HEK293 (cell line): Measurements from ENCODE around the gene TTLL4.
A peak's percentile ranks its signal among the peaks of the same experiment; 100 is the strongest.

Experiments
- EGR2 ChIP-seq: fragments of 450-650 bp; formaldehyde crosslinking; IDR thresholded peaks from 2 replicates; pipeline ENCODE4 v1.5.1; 2016; ENCODE audit warnings: low read depth, missing biosample characterization, missing genetic modification characterization
- KLF16 ChIP-seq: fragments of 450-650 bp; formaldehyde crosslinking; IDR thresholded peaks from 2 replicates; pipeline ENCODE4 v1.5.1; 2017; ENCODE audit warnings: missing biosample characterization, missing genetic modification characterization
- MZF1 ChIP-seq: fragments of 450-650 bp; formaldehyde crosslinking; IDR thresholded peaks from 2 replicates; pipeline ENCODE4 v1.5.1; 2017; ENCODE audit warnings: missing biosample characterization, missing genetic modification characterization, borderline replicate concordance
- SETDB1 ChIP-seq: IDR thresholded peaks from one replicate; pipeline ENCODE4 v1.6.1; 2017; ENCODE audit warnings: mild to moderate bottlenecking, low read length, moderate library complexity, mixed read lengths; ENCODE audit not compliant: insufficient read length
- SP2 ChIP-seq: fragments of 450-650 bp; formaldehyde crosslinking; IDR thresholded peaks from 2 replicates; pipeline ENCODE4 v1.5.1; 2016; ENCODE audit warnings: missing biosample characterization, missing genetic modification characterization
- YY2 ChIP-seq: fragments of 450-650 bp; formaldehyde crosslinking; IDR thresholded peaks from 2 replicates; pipeline ENCODE4 v1.5.1; 2016; ENCODE audit warnings: missing biosample characterization, missing genetic modification characterization
- ZFP37 ChIP-seq: fragments of 450-650 bp; formaldehyde crosslinking; IDR thresholded peaks from 2 replicates; pipeline ENCODE4 v1.5.1; 2016; ENCODE audit warnings: missing biosample characterization, missing genetic modification characterization
- ZNF132 ChIP-seq: fragments of 450-650 bp; formaldehyde crosslinking; IDR thresholded peaks from 2 replicates; pipeline ENCODE4 v1.5.1; 2017; ENCODE audit warnings: missing biosample characterization, missing genetic modification characterization, borderline replicate concordance
- ZNF16 ChIP-seq: fragments of 450-650 bp; formaldehyde crosslinking; IDR thresholded peaks from 2 replicates; pipeline ENCODE4 v1.5.1; 2016; ENCODE audit warnings: low read depth, missing biosample characterization, missing genetic modification characterization
- ZNF239 ChIP-seq: fragments of 450-650 bp; formaldehyde crosslinking; IDR thresholded peaks from 2 replicates; pipeline ENCODE4 v1.5.1; 2016; ENCODE audit warnings: missing biosample characterization, missing genetic modification characterization
- ZNF274 ChIP-seq, 2 experiments: fragments of 200-500 bp in 1 of 2; fragments of 450-650 bp in 1 of 2; sonication (Bioruptor generic) in 1 of 2; formaldehyde crosslinking in 1 of 2; IDR thresholded peaks; 2 replicates each; pipeline versions ENCODE4 v1.5.1 to v1.6.1; 2014 to 2016; ENCODE audit warnings: borderline replicate concordance in 1 of 2, inconsistent platforms in 1 of 2, low read length in 1 of 2, missing biosample characterization in 1 of 2, missing genetic modification characterization in 1 of 2
- ZNF292 ChIP-seq: fragments of 450-650 bp; formaldehyde crosslinking; IDR thresholded peaks from 2 replicates; pipeline ENCODE4 v1.5.1; 2016; ENCODE audit warnings: low read depth, missing biosample characterization, missing genetic modification characterization, borderline replicate concordance
- ZNF324 ChIP-seq: fragments of 450-650 bp; formaldehyde crosslinking; IDR thresholded peaks from 2 replicates; pipeline ENCODE4 v1.5.1; 2016; ENCODE audit warnings: missing biosample characterization, missing genetic modification characterization
- ZNF529 ChIP-seq: fragments of 450-650 bp; formaldehyde crosslinking; IDR thresholded peaks from 2 replicates; pipeline ENCODE4 v1.5.1; 2017; ENCODE audit warnings: missing genetic modification characterization, missing biosample characterization; ENCODE audit not compliant: insufficient replicate concordance
- ZNF530 ChIP-seq: fragments of 450-650 bp; formaldehyde crosslinking; IDR thresholded peaks from 2 replicates; pipeline ENCODE4 v1.5.1; 2016; ENCODE audit warnings: low read depth, missing biosample characterization, missing genetic modification characterization
- ZNF560 ChIP-seq: fragments of 450-650 bp; formaldehyde crosslinking; IDR thresholded peaks from 2 replicates; pipeline ENCODE4 v1.5.1; 2017; ENCODE audit warnings: missing biosample characterization, missing genetic modification characterization, borderline replicate concordance
- ZNF596 ChIP-seq: fragments of 450-650 bp; IDR thresholded peaks from 2 replicates; pipeline ENCODE4 v1.5.0; 2018; ENCODE audit warnings: missing biosample characterization, mild to moderate bottlenecking, missing genetic modification characterization, moderate library complexity
- ZNF621 ChIP-seq: fragments of 450-650 bp; formaldehyde crosslinking; IDR thresholded peaks from 2 replicates; pipeline ENCODE4 v1.5.1; 2017; ENCODE audit warnings: missing biosample characterization, missing genetic modification characterization
- ZNF747 ChIP-seq: fragments of 450-650 bp; formaldehyde crosslinking; IDR thresholded peaks from 2 replicates; pipeline ENCODE4 v1.5.1; 2016; ENCODE audit warnings: missing biosample characterization, missing genetic modification characterization
- ZNF777 ChIP-seq: fragments of 450-650 bp; formaldehyde crosslinking; IDR thresholded peaks from 2 replicates; pipeline ENCODE4 v1.5.1; 2017; ENCODE audit warnings: missing biosample characterization, missing genetic modification characterization, borderline replicate concordance
- ZNF830 ChIP-seq: fragments of 450-650 bp; IDR thresholded peaks from 2 replicates; pipeline ENCODE4 v1.5.0; 2018; ENCODE audit warnings: missing biosample characterization, missing genetic modification characterization, low read depth, mild to moderate bottlenecking, moderate library complexity
- ZSCAN30 ChIP-seq: fragments of 450-650 bp; IDR thresholded peaks from 2 replicates; pipeline ENCODE4 v1.5.1; 2018; ENCODE audit warnings: missing biosample characterization, mild to moderate bottlenecking, missing genetic modification characterization, moderate library complexity
- TF ChIP-seq, protein P1 (sequence below): fragments of 450-650 bp; formaldehyde crosslinking; IDR thresholded peaks from 2 replicates; pipeline ENCODE4 v1.5.1; 2016; ENCODE audit warnings: missing biosample characterization, missing genetic modification characterization
- TF ChIP-seq, protein P2 (sequence below): fragments of 450-650 bp; formaldehyde crosslinking; IDR thresholded peaks from 2 replicates; pipeline ENCODE4 v1.5.1; 2016; ENCODE audit warnings: missing biosample characterization, missing genetic modification characterization
- TF ChIP-seq, protein P3 (sequence below): fragments of 450-650 bp; formaldehyde crosslinking; conservative IDR thresholded peaks from 2 replicates; pipeline ENCODE4 v1.5.1; 2016; ENCODE audit warnings: low read depth, missing biosample characterization, missing genetic modification characterization
- TF ChIP-seq, protein P4 (sequence below): fragments of 450-650 bp; formaldehyde crosslinking; IDR thresholded peaks from 2 replicates; pipeline ENCODE4 v1.5.1; 2016; ENCODE audit warnings: missing biosample characterization, missing genetic modification characterization
- TF ChIP-seq, protein P5 (sequence below): fragments of 450-650 bp; formaldehyde crosslinking; IDR thresholded peaks from 2 replicates; pipeline ENCODE4 v1.5.1; 2016; ENCODE audit warnings: missing biosample characterization, missing genetic modification characterization

Gene TTLL4

DNA sequence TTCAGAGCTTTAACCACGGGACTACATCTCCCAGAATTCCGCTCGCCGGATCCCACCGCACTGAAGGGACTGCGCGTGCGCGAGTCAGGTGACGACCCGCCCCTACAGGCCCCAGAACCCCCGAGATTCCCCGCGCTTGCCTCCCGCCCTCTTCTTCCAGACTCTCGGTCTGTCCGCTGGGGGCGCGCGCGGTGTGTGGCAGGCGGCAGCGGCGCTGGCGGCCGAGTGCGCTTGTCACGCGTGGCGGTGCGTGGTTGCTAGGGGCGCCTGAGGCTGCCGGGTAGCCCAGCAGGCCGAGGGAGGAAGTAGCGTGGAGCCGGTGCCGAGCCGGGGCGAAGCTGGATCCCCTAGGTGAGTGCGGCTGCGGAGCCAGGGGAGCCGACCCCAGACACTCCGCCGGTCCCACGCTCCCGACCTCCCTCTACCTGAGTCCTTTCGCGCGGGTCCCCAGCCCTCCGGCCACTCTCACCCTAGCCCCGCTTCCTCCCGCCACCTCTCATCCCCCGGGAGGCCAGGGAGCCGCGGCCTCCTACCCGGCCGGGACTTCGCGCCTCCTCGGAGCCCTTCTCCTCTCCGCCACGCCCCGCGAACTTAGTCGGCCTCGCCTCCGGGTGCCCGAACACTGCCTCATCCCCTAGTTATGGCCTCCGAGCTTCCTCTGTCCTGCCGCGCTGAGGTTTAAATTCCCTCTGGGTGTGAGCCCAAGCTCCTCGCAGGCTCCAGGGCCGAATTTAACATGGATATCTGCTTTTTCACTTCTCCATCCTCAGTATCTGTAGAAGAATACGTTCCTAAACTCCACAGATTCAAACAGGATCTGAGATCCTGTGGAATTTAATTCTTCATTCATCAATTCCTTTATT, at the start of gene TTLL4 (continued):
- peak; percentile 68; the same call in 1 of the 2 replicates for TF ChIP-seq ZNF324 (tag by site-specific recombination)
- TF ChIP-seq ZNF596: no peak
- TF ChIP-seq KLF16 (tag by site-specific recombination): peak; percentile 67
- TF ChIP-seq, protein P1, sequence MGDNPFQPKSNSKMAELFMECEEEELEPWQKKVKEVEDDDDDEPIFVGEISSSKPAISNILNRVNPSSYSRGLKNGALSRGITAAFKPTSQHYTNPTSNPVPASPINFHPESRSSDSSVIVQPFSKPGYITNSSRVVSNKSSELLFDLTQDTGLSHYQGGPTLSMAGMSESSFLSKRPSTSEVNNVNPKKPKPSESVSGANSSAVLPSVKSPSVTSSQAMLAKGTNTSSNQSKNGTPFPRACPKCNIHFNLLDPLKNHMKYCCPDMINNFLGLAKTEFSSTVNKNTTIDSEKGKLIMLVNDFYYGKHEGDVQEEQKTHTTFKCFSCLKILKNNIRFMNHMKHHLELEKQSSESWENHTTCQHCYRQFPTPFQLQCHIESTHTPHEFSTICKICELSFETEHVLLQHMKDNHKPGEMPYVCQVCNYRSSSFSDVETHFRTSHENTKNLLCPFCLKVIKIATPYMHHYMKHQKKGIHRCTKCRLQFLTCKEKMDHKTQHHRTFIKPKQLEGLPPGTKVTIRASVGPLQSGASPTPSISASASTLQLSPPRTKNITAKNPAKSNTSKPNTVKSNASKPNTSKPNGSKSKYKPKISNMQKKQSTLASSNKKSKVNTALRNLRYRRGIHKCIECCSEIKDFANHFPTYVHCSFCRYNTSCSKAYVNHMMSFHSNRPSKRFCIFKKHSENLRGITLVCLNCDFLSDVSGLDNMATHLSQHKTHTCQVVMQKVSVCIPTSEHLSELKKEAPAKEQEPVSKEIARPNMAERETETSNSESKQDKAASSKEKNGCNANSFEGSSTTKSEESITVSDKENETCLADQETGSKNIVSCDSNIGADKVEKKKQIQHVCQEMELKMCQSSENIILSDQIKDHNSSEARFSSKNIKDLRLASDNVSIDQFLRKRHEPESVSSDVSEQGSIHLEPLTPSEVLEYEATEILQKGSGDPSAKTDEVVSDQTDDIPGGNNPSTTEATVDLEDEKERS (tag by site-specific recombination): 0 out of 2 replicates have a peak, but pooled peaks have one; percentile 22
- TF ChIP-seq, protein P2, sequence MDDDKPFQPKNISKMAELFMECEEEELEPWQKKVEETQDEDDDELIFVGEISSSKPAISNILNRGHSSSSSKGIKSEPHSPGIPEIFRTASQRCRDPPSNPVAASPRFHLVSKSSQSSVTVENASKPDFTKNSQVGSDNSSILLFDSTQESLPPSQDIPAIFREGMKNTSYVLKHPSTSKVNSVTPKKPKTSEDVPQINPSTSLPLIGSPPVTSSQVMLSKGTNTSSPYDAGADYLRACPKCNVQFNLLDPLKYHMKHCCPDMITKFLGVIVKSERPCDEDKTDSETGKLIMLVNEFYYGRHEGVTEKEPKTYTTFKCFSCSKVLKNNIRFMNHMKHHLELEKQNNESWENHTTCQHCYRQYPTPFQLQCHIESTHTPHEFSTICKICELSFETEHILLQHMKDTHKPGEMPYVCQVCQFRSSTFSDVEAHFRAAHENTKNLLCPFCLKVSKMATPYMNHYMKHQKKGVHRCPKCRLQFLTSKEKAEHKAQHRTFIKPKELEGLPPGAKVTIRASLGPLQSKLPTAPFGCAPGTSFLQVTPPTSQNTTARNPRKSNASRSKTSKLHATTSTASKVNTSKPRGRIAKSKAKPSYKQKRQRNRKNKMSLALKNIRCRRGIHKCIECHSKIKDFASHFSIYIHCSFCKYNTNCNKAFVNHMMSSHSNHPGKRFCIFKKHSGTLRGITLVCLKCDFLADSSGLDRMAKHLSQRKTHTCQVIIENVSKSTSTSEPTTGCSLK (tag by site-specific recombination): no peak
- TF ChIP-seq ZNF560 (tag by site-specific recombination): no peak
- 0 out of 2 replicates have a peak, but pooled peaks have one; percentile 5 for TF ChIP-seq EGR2 (tag by site-specific recombination)
- no peak; the same call in 1 of the 2 replicates for TF ChIP-seq ZSCAN30 (tag by site-specific recombination)
- TF ChIP-seq SETDB1: no peak
- TF ChIP-seq, protein P3, sequence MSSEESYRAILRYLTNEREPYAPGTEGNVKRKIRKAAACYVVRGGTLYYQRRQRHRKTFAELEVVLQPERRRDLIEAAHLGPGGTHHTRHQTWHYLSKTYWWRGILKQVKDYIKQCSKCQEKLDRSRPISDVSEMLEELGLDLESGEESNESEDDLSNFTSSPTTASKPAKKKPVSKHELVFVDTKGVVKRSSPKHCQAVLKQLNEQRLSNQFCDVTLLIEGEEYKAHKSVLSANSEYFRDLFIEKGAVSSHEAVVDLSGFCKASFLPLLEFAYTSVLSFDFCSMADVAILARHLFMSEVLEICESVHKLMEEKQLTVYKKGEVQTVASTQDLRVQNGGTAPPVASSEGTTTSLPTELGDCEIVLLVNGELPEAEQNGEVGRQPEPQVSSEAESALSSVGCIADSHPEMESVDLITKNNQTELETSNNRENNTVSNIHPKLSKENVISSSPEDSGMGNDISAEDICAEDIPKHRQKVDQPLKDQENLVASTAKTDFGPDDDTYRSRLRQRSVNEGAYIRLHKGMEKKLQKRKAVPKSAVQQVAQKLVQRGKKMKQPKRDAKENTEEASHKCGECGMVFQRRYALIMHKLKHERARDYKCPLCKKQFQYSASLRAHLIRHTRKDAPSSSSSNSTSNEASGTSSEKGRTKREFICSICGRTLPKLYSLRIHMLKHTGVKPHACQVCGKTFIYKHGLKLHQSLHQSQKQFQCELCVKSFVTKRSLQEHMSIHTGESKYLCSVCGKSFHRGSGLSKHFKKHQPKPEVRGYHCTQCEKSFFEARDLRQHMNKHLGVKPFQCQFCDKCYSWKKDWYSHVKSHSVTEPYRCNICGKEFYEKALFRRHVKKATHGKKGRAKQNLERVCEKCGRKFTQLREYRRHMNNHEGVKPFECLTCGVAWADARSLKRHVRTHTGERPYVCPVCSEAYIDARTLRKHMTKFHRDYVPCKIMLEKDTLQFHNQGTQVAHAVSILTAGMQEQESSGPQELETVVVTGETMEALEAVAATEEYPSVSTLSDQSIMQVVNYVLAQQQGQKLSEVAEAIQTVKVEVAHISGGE (tag by site-specific recombination): peak; percentile 51
- peak; percentile 94 for TF ChIP-seq ZFP37 (tag by site-specific recombination)
- no peak for TF ChIP-seq MZF1
- TF ChIP-seq ZNF830: no peak
- TF ChIP-seq, protein P4, sequence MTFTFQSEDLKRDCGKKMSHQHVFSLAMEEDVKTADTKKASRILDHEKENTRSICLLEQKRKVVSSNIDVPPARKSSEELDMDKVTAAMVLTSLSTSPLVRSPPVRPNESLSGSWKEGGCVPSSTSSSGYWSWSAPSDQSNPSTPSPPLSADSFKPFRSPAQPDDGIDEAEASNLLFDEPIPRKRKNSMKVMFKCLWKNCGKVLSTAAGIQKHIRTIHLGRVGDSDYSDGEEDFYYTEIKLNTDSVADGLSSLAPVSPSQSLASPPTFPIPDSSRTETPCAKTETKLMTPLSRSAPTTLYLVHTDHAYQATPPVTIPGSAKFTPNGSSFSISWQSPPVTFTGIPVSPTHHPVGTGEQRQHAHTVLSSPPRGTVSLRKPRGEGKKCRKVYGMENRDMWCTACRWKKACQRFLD: no peak
- no peak for TF ChIP-seq ZNF239 (tag by site-specific recombination)
- TF ChIP-seq ZNF777 (tag by site-specific recombination): no peak
- no peak for TF ChIP-seq YY2 (tag by site-specific recombination)
- no peak for TF ChIP-seq ZNF292 (tag by site-specific recombination)
- no peak for TF ChIP-seq ZNF621 (tag by site-specific recombination)
- TF ChIP-seq ZNF16 (tag by site-specific recombination): no peak
- TF ChIP-seq ZNF747 (tag by site-specific recombination): no peak
- TF ChIP-seq ZNF274 (IDR thresholded peaks at IDR 0.05; ENCODE audit: low read length): no peak
- TF ChIP-seq ZNF274 (tag by site-specific recombination; IDR thresholded peaks at IDR 0.05; ENCODE audit: borderline replicate concordance): no peak
- TF ChIP-seq ZNF529 (tag by site-specific recombination): no peak
- TF ChIP-seq ZNF530 (tag by site-specific recombination): no peak
- TF ChIP-seq, protein P5, sequence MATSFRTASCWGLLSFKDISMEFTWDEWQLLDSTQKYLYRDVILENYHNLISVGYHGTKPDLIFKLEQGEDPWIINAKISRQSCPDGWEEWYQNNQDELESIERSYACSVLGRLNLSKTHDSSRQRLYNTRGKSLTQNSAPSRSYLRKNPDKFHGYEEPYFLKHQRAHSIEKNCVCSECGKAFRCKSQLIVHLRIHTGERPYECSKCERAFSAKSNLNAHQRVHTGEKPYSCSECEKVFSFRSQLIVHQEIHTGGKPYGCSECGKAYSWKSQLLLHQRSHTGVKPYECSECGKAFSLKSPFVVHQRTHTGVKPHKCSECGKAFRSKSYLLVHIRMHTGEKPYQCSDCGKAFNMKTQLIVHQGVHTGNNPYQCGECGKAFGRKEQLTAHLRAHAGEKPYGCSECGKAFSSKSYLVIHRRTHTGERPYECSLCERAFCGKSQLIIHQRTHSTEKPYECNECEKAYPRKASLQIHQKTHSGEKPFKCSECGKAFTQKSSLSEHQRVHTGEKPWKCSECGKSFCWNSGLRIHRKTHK (tag by site-specific recombination): no peak
- no peak for TF ChIP-seq ZNF132 (tag by site-specific recombination)
- no peak for TF ChIP-seq SP2 (tag by site-specific recombination)
